GM18520 (cell line): ENCODE data around the gene DNER.
"Not testable (repeated sequence)": the region's sequence is repeated elsewhere in the genome, so short reads cannot be mapped to it uniquely, and the experiment has no call there.

ENCODE experiments used
- ATAC-seq: cut with Tn5 transposase; IDR thresholded peaks from one replicate; pipeline ENCODE4 v1.9.1; 2021; ENCODE audit not compliant: unreplicated experiment

DNER gene

DNA sequence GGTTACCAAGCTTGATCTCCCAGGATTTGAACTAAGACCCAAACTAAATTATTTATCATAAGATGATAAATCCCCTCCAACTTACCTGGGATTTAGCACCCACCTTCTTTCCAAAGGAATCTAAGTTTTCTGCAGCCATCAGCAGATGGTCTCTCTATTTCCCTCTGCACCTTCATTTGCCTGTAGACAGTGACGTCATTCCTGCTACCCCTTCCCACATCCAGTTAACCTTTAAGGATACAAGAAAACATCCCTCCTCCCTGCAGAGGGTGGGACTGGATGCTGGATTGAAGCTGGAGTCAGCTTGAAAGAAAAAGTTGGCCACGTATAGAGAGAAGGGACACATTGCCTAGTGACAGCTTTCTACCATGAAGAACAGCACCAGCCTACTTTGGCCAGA is 3.7 kb upstream of the DNER start:
- ATAC-seq: no peak

DNA sequence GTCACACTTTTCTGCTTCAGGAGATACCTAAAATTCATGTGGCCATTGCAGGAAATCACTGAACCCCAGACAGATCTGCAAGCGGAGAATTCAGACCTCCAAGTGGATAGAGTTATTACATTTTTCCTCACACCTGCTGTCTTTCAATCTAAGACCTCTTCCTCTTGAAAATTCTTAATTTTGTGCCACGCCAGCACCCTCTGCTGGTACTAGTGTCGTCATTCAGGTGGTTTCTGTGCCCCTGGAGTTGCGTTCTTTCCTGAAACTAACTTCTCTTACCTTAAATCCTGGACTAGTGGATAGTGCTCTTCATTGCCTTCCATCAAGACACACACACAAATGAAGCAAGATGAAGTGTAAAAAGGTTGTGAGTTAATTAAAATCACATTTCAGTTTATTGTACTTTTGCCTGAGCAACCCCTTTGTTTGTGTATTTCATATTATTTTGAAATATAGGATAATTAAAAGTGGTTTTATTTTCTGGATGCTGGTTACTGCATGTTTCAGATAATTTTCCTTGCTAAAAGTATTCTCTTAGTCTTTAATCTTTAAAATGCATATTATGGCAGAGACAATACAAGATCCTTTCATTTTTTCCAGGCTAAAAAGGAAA is 1.6 kb upstream of the DNER start:
- ATAC-seq: no peak

DNA sequence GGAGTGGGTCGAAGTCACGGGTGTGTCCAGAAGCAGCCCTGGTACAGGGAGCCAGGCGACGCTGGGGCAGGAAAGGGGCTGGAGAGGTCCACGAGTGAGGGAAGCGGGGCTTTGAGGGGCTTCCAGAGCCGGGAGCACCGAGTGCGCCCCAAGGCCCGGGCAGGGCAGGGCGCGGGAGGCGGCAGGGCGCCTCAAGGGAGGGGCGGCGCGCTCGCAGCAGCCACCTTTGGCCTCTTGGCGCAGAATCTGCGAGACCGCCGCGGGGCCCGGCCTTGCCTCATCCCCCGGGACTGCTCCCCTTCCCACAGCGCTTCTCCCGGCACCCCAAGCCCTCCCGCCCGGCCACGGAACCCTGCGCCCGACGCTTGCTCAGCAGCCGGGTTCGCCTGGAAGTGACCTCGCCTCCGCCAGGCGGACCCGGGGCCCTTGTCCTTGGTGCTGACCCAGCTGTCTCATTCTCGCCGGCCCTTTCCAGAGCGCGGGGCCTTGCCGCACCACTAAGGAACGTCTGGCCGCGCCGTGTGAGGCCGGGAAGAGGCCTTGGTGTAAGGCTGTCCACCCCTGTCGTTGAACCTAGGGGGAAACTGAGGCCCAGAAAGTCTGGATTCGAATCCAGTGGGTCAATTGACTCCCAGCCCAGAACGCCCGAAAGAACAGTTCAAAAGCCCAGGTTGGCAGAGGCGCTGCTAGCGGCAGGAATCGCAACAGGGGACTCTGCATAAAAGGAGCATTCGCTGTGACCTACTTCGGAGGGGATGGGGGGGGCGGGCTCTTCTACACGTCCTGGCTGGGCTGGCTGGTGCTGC is 584 bp upstream of the DNER start:
- no peak for ATAC-seq

DNA sequence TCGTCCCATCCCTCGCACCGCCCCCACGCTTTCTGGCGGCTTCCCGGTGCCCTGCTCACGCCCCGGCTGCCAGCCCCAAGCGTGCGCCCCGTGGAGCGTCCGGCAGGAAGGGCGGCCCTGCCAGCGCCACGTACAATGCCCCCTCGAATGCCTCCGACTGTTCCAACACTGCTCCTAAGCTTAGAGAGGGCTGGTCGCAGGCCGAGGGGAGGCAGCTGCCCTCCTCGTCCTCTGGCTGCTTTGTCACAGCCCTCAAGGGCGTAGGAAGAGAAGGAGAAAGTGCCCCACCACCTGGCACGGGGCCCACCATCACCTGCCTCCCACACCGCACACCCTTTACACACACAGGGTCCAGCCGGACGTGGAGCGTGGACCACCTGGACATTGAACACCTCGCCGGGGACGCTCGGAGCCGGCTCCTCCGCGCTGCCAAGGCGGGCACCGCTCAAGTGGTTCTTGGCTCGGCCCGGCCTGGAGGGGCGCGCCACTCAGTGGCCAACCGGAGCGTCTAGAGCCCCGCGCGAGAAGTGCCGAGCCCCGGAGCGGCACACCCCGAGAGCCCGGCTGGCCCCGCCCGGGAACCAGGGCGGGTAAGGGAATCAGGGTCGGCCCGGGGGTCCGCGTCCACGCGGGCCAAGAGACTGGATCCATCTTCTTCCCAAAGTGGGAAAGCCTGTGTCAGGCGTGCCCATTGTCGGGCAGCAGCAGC is 830 bp downstream of the DNER start:
- no peak for ATAC-seq

DNA sequence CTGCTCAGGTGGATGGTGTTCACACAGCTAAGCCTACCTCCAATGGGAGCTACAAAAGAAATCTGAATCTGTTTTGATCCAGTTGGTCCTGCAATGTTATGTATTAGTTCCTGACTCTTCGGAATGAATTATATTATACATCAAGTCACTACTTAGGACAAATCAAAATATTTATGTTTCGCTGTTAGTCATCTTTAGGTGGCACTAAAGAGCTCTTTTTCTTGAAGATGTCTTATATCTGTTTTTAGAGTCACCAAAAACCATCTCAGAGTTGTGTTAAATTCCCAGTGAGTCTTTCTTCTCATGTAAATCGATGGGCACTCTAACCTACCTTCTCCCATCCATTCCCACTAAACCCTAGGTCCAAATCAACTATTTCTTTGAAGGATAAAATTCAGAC is 2.2 kb downstream of the DNER start:
- ATAC-seq: no peak

DNA sequence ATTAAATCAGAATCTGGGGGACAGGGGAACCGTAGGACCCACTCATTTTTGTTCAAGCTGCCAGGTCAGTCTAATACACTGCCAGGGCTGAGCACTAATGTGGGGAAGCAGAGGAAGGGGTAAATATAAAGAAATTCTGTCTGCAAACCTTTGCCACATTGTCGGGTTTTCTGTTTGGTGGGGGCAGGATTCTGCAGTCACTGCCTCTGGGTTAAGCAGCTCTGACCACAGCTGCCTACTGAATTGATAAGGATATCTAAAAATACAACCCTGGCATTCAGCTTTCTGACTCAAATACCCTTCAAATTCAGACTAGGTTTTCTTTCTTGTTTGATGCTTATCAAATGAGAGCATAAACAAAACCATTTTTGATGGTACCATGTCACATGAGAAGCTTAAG is 6.0 kb downstream of the DNER start:
- no peak for ATAC-seq

DNA sequence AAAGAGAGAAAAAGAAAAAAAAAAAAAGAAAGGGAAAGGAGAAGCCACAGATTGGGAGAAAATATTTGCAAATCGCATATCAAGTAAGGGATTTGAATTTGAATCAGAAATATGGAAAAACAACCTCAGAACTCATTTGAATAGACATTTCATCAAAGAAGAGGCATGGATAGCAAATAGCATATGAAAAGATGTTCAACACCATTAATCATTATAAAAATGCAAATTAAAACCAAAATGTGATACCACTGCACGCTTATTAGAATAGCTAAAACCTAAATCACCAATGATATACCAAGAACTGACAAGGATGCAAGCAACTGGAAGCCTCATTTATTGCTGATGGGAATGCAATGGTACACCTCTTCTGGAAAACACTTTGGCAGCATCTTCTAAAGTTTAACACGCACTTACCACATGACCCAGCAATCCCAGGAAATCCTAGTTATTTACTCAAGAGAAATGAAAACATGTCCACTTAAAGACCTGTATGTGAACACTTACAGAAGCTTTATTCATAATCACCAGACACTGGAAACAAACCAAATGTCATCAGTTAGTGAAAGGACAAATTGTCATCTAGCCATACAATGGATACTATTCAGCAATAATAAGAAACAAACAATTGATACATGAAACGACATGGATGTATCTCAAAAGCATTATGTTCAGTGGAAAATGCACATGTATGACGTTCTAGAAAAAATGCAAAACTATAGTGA is 10.3 kb downstream of the DNER start:
- ATAC-seq: no peak

DNA sequence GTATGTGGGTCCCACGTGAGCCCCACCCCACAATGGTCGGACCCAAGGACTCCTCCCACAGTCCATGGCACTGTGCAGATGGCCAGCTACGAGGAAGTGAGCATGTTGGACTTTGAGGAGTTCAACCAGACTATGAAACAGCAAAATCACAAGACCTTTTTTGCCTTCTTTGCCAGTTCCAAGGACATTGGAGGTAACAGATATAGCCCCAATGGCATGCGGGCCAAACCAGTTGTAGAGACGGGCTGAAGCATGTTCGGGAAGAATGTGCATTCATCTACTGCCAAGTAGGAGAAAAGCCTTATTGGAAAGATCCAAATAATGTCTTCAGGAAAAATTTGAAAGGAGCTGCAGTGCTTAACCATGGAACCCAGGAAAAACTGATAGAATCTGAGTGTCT is 12.6 kb downstream of the DNER start:
- ATAC-seq: no peak

DNA sequence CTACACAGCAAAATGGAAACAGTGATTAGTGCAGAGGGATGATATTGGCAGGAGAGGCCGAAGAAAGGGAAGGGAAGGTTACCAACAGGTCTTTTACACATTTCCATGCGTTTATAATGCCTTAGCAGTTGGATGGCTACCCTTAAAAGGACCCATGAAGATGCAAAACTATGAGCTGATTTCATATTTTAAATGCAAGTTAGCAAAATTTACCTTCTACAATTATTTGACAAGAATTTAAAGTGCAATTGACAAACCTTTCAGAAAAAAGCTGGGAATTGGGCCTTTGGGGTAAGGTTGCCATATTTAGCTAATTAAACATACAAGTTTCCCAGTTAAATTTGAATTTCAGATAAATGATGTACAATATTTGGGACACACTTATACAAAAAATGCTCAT is 13.3 kb downstream of the DNER start:
- ATAC-seq: no peak

DNA sequence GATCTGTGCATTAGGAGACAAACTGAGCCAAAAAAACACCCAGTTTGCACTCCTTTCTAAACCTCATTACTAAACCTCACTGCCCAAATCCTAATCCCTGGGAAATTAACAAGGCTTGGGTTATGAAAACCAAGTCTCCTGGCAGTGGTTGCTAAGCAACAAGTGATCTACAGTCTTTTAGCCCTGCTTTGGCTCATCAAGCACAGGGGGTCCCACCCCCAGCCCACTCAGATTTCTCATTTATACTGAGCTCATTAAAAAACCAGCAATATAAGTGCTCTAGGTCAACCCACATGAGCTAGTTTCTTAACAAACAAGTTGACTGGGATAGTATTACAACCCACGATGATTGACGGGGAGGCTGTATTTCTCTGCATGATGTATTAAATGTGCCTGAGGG is 18.4 kb downstream of the DNER start:
- no peak for ATAC-seq

DNA sequence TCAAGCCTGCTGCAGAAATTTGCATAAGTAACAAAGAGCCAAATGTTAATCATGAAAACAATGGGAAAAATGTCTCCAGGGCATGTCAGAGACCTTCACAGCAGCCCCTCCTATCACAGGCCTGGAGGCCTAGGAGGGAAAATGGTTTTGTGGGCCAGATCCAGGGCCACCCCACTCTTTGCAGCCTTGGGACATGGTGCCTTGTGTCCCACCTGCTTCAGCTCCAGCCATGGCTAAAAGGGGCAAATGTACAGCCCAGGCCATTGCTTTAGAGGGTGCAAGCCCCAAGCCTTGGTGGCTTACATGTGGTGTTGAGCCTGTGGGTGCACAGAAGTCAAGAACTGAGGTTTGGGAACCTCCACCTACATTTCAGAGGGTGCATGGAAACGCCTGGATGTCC is 20.5 kb downstream of the DNER start:
- not testable (repeated sequence) for ATAC-seq

DNA sequence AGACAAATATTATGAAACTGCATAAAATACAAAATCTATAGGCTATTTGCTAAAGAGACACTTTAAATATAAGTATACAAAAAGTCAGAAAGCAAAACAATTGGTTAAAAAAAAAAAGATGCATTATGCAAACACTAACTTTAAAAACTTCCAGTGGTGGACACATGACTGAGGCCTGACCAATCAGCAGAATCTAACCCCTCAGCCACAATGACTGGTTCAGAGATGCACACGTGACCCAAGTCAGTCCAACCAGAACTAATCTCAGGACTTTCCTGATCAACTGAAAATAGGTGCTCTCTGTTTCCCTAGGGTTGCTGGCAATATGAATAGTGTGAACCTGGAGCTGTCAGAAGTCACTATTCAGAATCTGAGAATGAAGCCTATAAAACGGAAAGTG is 22.7 kb downstream of the DNER start:
- no peak for ATAC-seq

DNA sequence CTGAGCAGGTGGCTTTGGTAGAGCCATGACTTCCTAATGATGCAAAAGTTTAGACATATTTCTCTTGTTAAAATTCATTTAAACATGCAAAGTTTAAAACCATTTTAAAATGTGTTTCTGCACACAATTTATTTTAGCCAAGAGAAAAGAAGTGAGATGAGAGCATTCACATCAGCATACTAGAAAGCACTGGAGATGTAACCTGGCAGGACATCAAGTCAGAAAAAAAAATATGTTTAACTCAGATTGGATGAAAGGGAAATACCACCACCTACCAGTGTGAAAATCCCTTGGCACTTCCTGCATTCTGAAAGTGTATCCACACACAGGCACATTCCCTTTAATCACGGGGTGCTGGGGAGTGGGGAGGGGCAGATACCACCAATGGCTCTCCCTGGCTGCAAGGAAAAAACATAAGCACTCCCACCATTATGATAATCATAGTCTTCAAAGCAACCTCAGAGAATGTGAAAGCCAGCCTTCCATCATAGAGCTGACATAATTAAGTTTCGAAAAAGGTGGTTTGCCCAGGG is 25.0 kb downstream of the DNER start:
- no peak for ATAC-seq

DNA sequence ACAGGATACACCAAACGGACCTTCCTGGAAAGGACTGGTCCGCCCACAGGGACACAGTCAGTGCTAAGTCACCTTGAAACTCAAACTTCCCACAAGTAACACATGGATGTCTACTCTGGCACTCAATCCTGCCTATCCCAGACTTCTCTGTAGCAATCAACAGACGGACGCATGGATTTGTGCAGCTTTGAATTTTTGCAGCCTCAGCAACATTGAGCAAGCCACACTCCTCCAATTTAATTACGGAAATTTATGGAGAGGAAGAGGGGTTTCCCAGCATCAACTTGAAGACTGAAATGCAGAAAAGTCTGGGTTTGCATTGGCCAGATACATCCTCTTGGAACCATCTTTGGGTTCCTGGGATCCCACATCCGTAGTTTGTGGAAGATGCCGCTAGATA is 26.2 kb downstream of the DNER start:
- ATAC-seq: no peak

DNA sequence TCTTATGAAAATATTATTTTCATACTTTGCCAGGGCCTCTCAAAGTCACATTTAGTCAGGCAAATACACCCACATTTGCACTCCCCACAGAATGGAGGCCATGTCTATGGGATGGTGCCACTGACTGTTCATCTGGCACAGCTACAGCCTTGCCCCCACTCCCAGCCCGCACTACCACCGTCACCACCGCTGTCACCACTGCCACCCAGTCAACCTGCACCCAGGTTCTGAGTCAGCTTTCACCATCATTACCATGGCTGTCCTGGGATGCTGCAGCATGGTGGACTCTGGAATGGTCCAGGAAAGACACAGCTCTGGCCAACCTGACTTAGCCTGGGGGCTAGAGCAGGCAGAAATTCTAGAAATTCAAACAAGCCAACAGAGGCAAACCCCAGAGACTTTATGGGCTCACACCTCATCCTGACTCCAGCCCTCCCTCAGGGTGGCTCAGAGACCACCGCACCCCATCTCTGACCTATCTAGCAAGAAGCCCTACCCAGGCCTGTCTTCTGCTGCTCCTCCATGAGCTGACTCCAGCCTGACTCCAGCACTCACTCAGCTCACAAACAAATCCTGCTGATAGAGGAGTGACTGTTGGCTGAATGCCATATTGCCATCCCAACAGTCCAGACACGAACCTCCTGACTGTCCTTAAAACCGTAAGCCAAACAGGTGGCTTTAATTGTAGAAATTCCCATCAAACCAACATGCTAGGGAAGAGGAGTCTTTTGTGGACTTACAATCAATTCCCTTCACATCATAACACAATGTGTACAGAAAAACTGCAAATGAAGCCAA is 28.0 kb downstream of the DNER start:
- no peak for ATAC-seq

DNA sequence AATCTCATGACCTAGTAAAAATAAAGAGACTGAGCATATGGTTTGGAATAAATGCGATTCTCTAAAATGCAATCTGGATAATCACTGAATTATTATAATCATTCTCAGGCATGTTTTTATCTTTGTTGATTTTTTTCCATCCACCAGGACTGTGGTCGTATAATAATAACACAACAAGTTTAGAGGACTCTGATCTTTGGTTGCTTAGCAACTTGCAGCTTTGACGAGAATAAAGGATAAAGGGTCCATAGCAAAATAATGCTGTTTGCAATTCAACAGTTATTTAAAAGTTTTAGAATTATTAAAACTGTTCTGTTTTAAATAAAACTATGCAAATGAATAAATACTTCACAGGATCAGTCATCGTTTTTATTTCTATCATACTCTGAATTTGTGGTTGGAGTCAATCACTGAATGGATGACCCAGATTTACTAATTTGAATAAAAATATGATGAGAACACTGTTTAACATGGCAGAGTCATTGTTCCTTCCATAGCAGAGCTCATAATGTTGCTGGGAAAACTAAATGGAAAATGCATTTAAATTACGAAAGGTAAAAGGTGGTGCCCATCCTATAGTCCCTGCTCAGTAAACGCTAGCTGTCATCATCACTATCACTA is 29.3 kb downstream of the DNER start:
- ATAC-seq: no peak

DNA sequence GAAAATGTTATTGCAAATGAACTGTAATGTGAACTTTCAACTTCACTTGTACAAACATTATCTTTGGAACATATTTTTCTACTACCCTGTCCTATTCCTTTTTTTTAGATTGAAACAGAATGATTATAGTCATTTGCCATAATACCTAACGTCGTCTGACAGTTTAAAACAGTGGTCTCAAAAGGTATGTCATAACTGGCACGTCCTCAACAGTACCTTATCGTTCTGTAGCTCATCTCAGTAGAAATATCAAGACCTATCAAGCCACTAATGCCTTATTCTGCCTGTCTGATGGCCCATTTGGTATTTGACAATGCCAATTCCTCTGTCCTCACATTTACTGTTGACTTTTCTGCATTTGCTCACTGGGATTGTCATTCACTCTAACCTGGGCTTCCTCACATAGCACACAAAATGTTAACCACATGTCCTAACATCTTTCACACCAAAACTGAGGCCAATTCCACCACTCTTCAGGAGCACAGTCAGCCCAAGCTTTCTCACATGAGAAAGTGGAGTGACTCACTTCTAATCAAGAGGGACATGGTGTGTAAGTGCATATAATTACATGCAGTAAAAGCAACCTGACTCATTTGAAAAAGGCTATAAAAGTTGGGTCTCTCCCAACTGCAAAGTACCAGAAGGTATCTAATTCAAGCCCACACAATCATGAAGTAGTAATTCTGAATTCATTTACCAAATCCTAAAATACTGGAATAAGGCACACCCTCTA is 34.8 kb downstream of the DNER start:
- ATAC-seq: no peak

DNA sequence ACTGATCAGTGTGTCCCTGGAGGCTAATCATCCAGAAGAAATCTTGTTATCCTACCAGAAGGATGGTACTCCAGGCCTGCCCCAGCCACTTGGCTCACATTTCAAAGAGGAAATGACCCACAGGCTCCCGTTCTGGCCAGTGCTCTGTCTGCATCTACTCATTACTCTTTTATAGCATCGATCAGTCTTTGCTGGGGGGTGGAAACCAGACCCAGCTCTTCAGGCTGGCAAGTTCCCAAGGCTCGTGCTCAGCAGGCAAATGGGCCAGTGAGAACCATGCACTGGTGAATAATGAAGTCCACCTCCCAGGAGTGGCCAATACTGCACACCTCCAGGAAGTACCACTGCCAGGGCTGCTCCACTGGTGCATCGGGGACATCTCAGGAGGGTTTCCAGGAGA is 38.8 kb downstream of the DNER start:
- no peak for ATAC-seq

DNA sequence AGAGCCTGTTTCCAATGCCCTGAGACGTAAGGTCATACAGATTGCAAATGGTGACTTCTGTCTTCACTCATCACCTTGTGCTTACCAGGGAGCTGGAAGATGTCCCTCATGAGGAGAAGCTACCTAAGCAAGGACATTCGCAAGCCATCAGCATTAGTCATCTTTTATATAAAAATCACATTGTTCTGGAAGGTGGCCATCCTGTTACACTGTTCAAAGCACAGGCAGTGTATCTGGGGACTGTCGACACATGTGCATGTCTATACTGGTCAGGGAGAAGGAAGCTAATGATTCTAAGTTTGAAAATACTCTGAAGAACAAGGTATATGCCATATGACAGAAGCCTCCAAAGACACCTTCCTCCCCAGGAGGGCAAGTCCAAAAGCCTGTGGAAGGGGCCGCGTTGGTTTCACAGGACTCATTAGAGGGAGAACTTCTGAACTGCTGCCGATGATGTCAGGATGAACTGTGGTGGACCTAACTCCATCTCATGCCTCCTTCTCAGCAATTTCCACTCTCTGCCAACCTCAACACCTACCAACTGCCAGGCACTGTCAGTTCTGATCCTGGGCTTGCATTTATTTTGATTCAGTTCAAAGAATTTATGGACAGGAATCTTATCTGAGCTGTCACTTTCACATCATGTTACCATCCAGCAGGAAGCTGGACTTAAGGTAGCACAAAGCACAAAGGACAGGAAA is 39.4 kb downstream of the DNER start:
- no peak for ATAC-seq
